HepG2 (cell line): Measurements from ENCODE around the gene SLCO4A1. TPM values are rescaled to one million over a fixed set of nuclear protein-coding genes. Genes with fewer than 3 reads are reported as not detected.

Experiments used
- CBFB ChIP-seq: sonication (generic); formaldehyde crosslinking; IDR thresholded peaks from 2 replicates; pipeline ENCODE4 v1.4.0; 2020; ENCODE audit warnings: missing genetic modification reagents
- FOXC1 ChIP-seq: sonication (generic); formaldehyde crosslinking; IDR thresholded peaks from 2 replicates; pipeline ENCODE4 v1.8.0; 2022; ENCODE audit warnings: mild to moderate bottlenecking, missing genetic modification reagents, borderline replicate concordance
- HNF4G ChIP-seq, 2 experiments: sonication (generic) in 1 of 2; formaldehyde crosslinking in 1 of 2; IDR thresholded peaks; 2 replicates each; pipeline versions ENCODE4 v1.4.0 to v1.6.1; 2011 to 2020; ENCODE audit warnings: borderline replicate concordance in 2 of 2, low read depth in 2 of 2, mild to moderate bottlenecking in 2 of 2, low read length in 1 of 2, missing genetic modification reagents in 1 of 2, moderate library complexity in 1 of 2
- HNRNPL ChIP-seq: fragments of 200-400 bp; formaldehyde crosslinking; IDR thresholded peaks from 2 replicates; pipeline ENCODE4 v1.6.1; 2017; ENCODE audit warnings: mild to moderate bottlenecking, low read depth, low read length
- MTA1 ChIP-seq: sonication (generic); formaldehyde crosslinking; IDR thresholded peaks from 2 replicates; pipeline ENCODE4 v1.4.0; 2020; ENCODE audit warnings: missing genetic modification reagents, mild to moderate bottlenecking, borderline replicate concordance
- NRL ChIP-seq: sonication (generic); formaldehyde crosslinking; IDR thresholded peaks from 2 replicates; pipeline ENCODE4 v1.5.0; 2020; ENCODE audit warnings: missing genetic modification reagents, mild to moderate bottlenecking, moderate library complexity, borderline replicate concordance
- SP1 ChIP-seq, 2 experiments: fragments of 450-650 bp in 1 of 2; sonication (generic) in 1 of 2; formaldehyde crosslinking in 1 of 2; IDR thresholded peaks; 2 replicates each; pipeline versions ENCODE4 v1.4.0 to v1.6.1; 2016 to 2020; ENCODE audit warnings: missing genetic modification reagents in 1 of 2
- TFAP4 ChIP-seq: sonication (generic); IDR thresholded peaks from 2 replicates; pipeline ENCODE4 v1.6.1; 2016; ENCODE audit warnings: low read depth, borderline replicate concordance
- ZBTB33 ChIP-seq: sonication (generic); formaldehyde crosslinking; IDR thresholded peaks from 2 replicates; pipeline ENCODE4 v1.4.0; 2020; ENCODE audit warnings: missing genetic modification reagents
- ZNF180 ChIP-seq: sonication (generic); formaldehyde crosslinking; IDR thresholded peaks from 2 replicates; pipeline ENCODE4 v1.4.0; 2020; ENCODE audit warnings: low read depth, missing genetic modification reagents, borderline replicate concordance
- ZNF225 ChIP-seq: sonication (generic); formaldehyde crosslinking; IDR thresholded peaks from 2 replicates; pipeline ENCODE4 v1.4.0; 2020; ENCODE audit warnings: mild to moderate bottlenecking, missing genetic modification reagents
- ZNF275 ChIP-seq: sonication (generic); formaldehyde crosslinking; IDR thresholded peaks from 2 replicates; pipeline ENCODE4 v1.8.0; 2022; ENCODE audit warnings: missing genetic modification reagents, mild to moderate bottlenecking, inconsistent platforms, borderline replicate concordance
- ZNF296 ChIP-seq: sonication (generic); formaldehyde crosslinking; conservative IDR thresholded peaks from 2 replicates; pipeline ENCODE4 v1.5.0; 2020; ENCODE audit warnings: mild to moderate bottlenecking, missing genetic modification reagents
- ZNF317 ChIP-seq: sonication (generic); formaldehyde crosslinking; IDR thresholded peaks from 2 replicates; pipeline ENCODE4 v1.5.0; 2020; ENCODE audit warnings: mild to moderate bottlenecking, missing genetic modification reagents
- ZNF503 ChIP-seq: sonication (generic); formaldehyde crosslinking; IDR thresholded peaks from 2 replicates; pipeline ENCODE4 v1.4.0; 2020; ENCODE audit warnings: missing genetic modification reagents
- ZNF549 ChIP-seq: sonication (generic); formaldehyde crosslinking; IDR thresholded peaks from 2 replicates; pipeline ENCODE4 v1.5.0; 2020; ENCODE audit warnings: missing genetic modification reagents
- ZNF562 ChIP-seq: sonication (generic); formaldehyde crosslinking; IDR thresholded peaks from 2 replicates; pipeline ENCODE4 v1.8.0; 2022; ENCODE audit warnings: missing genetic modification reagents, borderline replicate concordance
- ZNF792 ChIP-seq: IDR thresholded peaks from 2 replicates; pipeline ENCODE4 v1.6.1; 2016
- ZSCAN20 ChIP-seq: sonication (generic); formaldehyde crosslinking; IDR thresholded peaks from 2 replicates; pipeline ENCODE4 v1.4.0; 2020; ENCODE audit warnings: missing genetic modification reagents, mild to moderate bottlenecking, borderline replicate concordance
- polyA plus RNA-seq, 8 experiments: library from polyadenylated mRNA; depleted of rRNA in 3 of 8; stranded (reverse) in 7 of 8; unstranded in 1 of 8; fragments of >200 nt; fragmentation: Illumina TruSeq in 4 of 8; extraction: Trizol in 4 of 8; gene quantifications; 2 replicates each; pipeline versions ENCODE4 v1.2.1 to v1.2.3, GENCODE V29; 2011 to 2016; ENCODE audit warnings: low read depth in 4 of 8, missing spikeins in 1 of 8, mixed read lengths in 1 of 8; ENCODE audit not compliant: insufficient read depth in 1 of 8
- total RNA-seq, 5 experiments: library from RNA; depleted of rRNA; stranded (reverse); fragments of >200 nt; fragmentation: Illumina TruSeq; extraction: Trizol; gene quantifications; 2 replicates each; pipeline ENCODE4 v1.2.3, GENCODE V29; 2016; ENCODE audit warnings: low read depth in 1 of 5
- TF ChIP-seq, protein P1 (sequence below): IDR thresholded peaks from 2 replicates; pipeline ENCODE4 v1.6.1; 2016; ENCODE audit warnings: low read depth, borderline replicate concordance
- TF ChIP-seq, protein P2 (sequence below): sonication (generic); formaldehyde crosslinking; IDR thresholded peaks from 2 replicates; pipeline ENCODE4 v1.4.0; 2020; ENCODE audit warnings: mild to moderate bottlenecking, missing genetic modification reagents
- TF ChIP-seq, protein P3 (sequence below): IDR thresholded peaks from 2 replicates; pipeline ENCODE4 v1.6.1; 2016; ENCODE audit warnings: mild to moderate bottlenecking, missing biosample characterization, missing genetic modification reagents

Gene SLCO4A1
- total and polyA plus RNA-seq, 2 of the 13 experiments (the other 11 are each of a cell fraction or from before 2014, with no cell fraction given): 55.5 to 112 TPM

DNA sequence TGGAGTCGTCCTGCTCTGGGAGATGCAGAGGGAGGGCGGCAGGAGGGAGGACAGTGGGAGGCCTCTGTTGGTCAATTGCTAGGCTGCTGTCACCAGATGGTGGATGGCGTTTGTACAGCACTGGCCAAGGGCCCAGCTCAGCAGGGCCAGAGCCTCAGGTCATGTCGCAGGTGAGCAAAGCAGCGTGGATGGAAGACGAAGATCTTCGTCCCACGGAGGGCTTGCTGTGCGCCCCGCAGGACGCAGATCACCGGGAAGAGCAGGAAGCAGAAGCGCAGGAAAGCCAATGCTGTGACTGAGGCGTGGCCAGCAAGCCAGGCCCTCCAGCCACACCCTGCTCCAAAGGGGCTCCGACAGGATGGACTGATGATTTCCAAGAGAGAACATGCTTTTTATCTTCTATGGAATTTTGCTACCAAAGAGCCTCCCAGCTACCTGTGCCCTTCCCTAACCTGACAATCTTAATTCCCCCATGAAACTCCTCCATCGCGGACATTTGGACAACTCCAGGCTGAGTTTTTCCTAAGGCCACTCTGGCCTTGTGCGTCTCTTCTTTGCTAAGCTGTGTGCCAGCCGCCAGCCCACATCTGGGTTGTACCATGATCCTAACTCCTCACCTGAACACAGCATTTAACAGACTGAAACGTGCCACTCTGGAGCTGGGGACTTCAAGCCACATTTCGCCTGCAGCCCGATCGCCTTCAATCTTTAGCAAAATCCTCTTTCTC, 3.5 kb upstream of the SLCO4A1 start (continued):
- TF ChIP-seq ZBTB33 (CRISPR knock-in tag): peak; percentile 60
- TF ChIP-seq ZNF180 (CRISPR knock-in tag): no peak
- no peak for TF ChIP-seq FOXC1
- TF ChIP-seq ZNF792 (CRISPR knock-in tag): no peak
- no peak for TF ChIP-seq ZNF549 (CRISPR knock-in tag)
- TF ChIP-seq, protein P1, sequence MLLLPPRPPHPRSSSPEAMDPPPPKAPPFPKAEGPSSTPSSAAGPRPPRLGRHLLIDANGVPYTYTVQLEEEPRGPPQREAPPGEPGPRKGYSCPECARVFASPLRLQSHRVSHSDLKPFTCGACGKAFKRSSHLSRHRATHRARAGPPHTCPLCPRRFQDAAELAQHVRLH: no peak
- TF ChIP-seq ZNF317 (CRISPR knock-in tag): peak; percentile 97
- TF ChIP-seq, protein P2, sequence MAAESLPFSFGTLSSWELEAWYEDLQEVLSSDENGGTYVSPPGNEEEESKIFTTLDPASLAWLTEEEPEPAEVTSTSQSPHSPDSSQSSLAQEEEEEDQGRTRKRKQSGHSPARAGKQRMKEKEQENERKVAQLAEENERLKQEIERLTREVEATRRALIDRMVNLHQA: no peak
- no peak for TF ChIP-seq HNRNPL
- 0 out of 2 replicates have a peak, but pooled peaks have one; percentile 12 for TF ChIP-seq CBFB (CRISPR knock-in tag)
- TF ChIP-seq NRL (CRISPR knock-in tag): peak; percentile 57; the same call in 1 of the 2 replicates
- TF ChIP-seq MTA1 (CRISPR knock-in tag): peak; percentile 59; the same call in 1 of the 2 replicates
- TF ChIP-seq TFAP4: no peak
- no peak for TF ChIP-seq HNF4G (IDR thresholded peaks at IDR 0.05; ENCODE audit: borderline replicate concordance, low read depth, low read length)
- TF ChIP-seq HNF4G (CRISPR knock-in tag; IDR thresholded peaks at IDR 0.05; ENCODE audit: borderline replicate concordance, low read depth): no peak
- no peak for TF ChIP-seq ZSCAN20 (CRISPR knock-in tag)
- TF ChIP-seq, protein P3, sequence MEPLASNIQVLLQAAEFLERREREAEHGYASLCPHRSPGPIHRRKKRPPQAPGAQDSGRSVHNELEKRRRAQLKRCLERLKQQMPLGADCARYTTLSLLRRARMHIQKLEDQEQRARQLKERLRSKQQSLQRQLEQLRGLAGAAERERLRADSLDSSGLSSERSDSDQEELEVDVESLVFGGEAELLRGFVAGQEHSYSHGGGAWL: 0 out of 2 replicates have a peak, but pooled peaks have one; percentile 18
- TF ChIP-seq ZNF503 (CRISPR knock-in tag): no peak
- TF ChIP-seq ZNF275: no peak
- no peak for TF ChIP-seq SP1 (IDR thresholded peaks at IDR 0.05)
- TF ChIP-seq SP1 (CRISPR knock-in tag; IDR thresholded peaks at IDR 0.05): no peak
- no peak for TF ChIP-seq ZNF562 (CRISPR knock-in tag)
- no peak for TF ChIP-seq ZNF296 (CRISPR knock-in tag)
- TF ChIP-seq ZNF225: peak; percentile 69; the same call in 1 of the 2 replicates
